Measurements from ENCODE around the gene HOXD11.

The HOXD11 gene

GRCh38 chr2:176106581-176107539 is at the start of gene HOXD11:
HOXD11 (plus strand) TSS chr2:176107280; CDS start chr2:176107356, 76 bp downstream.
- Histone ChIP-seq H3K27ac (ENCODE audit: low read depth, low read length) (no peak within 1 kb of the TSS), H3K9me2 (replicated peaks; ENCODE audit: control insufficient read depth, low read length) (no peaks in the 10 kb centered on the region), H3K27me3 (ENCODE audit: control insufficient read depth, low read length) (no peaks in the 10 kb centered on the region), H3K4me2 (ENCODE audit: low read length) (no peak within 1 kb of the TSS), H3F3A (ENCODE audit: control insufficient read depth, insufficient read depth) (no peaks in the 10 kb centered on the region), H3K9me3 (ENCODE audit: control insufficient read depth, insufficient read depth, low read length) (no peaks in the 10 kb centered on the region), H3K79me2 (ENCODE audit: control insufficient read depth, low read length) (no peaks in the 10 kb centered on the region), H3K36me3 (ENCODE audit: control insufficient read depth, low read length) (no peaks in the 10 kb centered on the region), H3K4me1 (ENCODE audit: control insufficient read depth, low read length) (no peaks in the 10 kb centered on the region), H3K4me3 (ENCODE audit: low read length) (no peak within 1 kb of the TSS), H4K20me1 (ENCODE audit: control insufficient read depth, insufficient read depth, low read depth, low read length) (no peaks in the 10 kb centered on the region)
- no peak for TF ChIP-seq EZH2phosphoT487 (IDR thresholded peaks at IDR 0.05; ENCODE audit: borderline replicate concordance, low read length)
- TF ChIP-seq, protein P1, sequence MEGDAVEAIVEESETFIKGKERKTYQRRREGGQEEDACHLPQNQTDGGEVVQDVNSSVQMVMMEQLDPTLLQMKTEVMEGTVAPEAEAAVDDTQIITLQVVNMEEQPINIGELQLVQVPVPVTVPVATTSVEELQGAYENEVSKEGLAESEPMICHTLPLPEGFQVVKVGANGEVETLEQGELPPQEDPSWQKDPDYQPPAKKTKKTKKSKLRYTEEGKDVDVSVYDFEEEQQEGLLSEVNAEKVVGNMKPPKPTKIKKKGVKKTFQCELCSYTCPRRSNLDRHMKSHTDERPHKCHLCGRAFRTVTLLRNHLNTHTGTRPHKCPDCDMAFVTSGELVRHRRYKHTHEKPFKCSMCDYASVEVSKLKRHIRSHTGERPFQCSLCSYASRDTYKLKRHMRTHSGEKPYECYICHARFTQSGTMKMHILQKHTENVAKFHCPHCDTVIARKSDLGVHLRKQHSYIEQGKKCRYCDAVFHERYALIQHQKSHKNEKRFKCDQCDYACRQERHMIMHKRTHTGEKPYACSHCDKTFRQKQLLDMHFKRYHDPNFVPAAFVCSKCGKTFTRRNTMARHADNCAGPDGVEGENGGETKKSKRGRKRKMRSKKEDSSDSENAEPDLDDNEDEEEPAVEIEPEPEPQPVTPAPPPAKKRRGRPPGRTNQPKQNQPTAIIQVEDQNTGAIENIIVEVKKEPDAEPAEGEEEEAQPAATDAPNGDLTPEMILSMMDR (IDR thresholded peaks at IDR 0.05; ENCODE audit: low read depth, low read length, poor library complexity, severe bottlenecking): no peak

GRCh38 chr2:176063958-176064357 is 43.1 kb upstream of the HOXD11 start:
- Histone ChIP-seq H3F3A (ENCODE audit: control insufficient read depth, insufficient read depth) (no peaks in the 10 kb centered on the region), H4K20me1 (ENCODE audit: control insufficient read depth, insufficient read depth, low read depth, low read length) (no peaks in the 10 kb centered on the region), H3K9me3 (ENCODE audit: control insufficient read depth, insufficient read depth, low read length) (no peaks in the 10 kb centered on the region), H3K27ac (ENCODE audit: low read depth, low read length) (no peak overlapping the region), H3K79me2 (ENCODE audit: control insufficient read depth, low read length) (no peaks in the 10 kb centered on the region), H3K9me2 (replicated peaks; ENCODE audit: control insufficient read depth, low read length) (no peaks in the 10 kb centered on the region), H3K4me2 (ENCODE audit: low read length) (no peak overlapping the region), H3K27me3 (ENCODE audit: control insufficient read depth, low read length) (peaks cover 6% of the 10 kb centered on the region; the same call in 1 of the 2 replicates), H3K4me1 (ENCODE audit: control insufficient read depth, low read length) (no peaks in the 10 kb centered on the region), H3K4me3 (ENCODE audit: low read length) (no peak overlapping the region), H3K36me3 (ENCODE audit: control insufficient read depth, low read length) (no peaks in the 10 kb centered on the region)
- TF ChIP-seq, protein P1 (IDR thresholded peaks at IDR 0.05; ENCODE audit: low read depth, low read length, poor library complexity, severe bottlenecking): no peak
- TF ChIP-seq EZH2phosphoT487 (IDR thresholded peaks at IDR 0.05; ENCODE audit: borderline replicate concordance, low read length): no peak

GRCh38 chr2:176066645-176067588 is 40.2 kb upstream of the HOXD11 start:
- H3K27ac ChIP-seq (ENCODE audit: low read depth, low read length): no peak overlapping the region
- H3K4me1 ChIP-seq (ENCODE audit: control insufficient read depth, low read length): no peaks in the 10 kb centered on the region
- TF ChIP-seq, protein P1 (IDR thresholded peaks at IDR 0.05; ENCODE audit: low read depth, low read length, poor library complexity, severe bottlenecking): no peak
- no peak for TF ChIP-seq EZH2phosphoT487 (IDR thresholded peaks at IDR 0.05; ENCODE audit: borderline replicate concordance, low read length)
- H3K79me2 ChIP-seq (ENCODE audit: control insufficient read depth, low read length): no peaks in the 10 kb centered on the region
- H3K9me3 ChIP-seq (ENCODE audit: control insufficient read depth, insufficient read depth, low read length): no peaks in the 10 kb centered on the region
- H4K20me1 ChIP-seq (ENCODE audit: control insufficient read depth, insufficient read depth, low read depth, low read length): no peaks in the 10 kb centered on the region
- peaks cover 4% of the 10 kb centered on the region; the same call in 1 of the 2 replicates for H3K27me3 ChIP-seq (ENCODE audit: control insufficient read depth, low read length)
- no peak overlapping the region for H3K4me2 ChIP-seq (ENCODE audit: low read length)
- no peak overlapping the region for H3K4me3 ChIP-seq (ENCODE audit: low read length)
- H3K9me2 ChIP-seq (replicated peaks; ENCODE audit: control insufficient read depth, low read length): no peaks in the 10 kb centered on the region
- H3F3A ChIP-seq (ENCODE audit: control insufficient read depth, insufficient read depth): no peaks in the 10 kb centered on the region
- no peaks in the 10 kb centered on the region for H3K36me3 ChIP-seq (ENCODE audit: control insufficient read depth, low read length)

Data from DOHH2 (cell line).